ENCODE measurements around the gene FAM193A.
"Not testable (repeated sequence)": the region's sequence is repeated elsewhere in the genome, so short reads cannot be mapped to it uniquely, and the experiment has no call there.

Gene FAM193A

DNA sequence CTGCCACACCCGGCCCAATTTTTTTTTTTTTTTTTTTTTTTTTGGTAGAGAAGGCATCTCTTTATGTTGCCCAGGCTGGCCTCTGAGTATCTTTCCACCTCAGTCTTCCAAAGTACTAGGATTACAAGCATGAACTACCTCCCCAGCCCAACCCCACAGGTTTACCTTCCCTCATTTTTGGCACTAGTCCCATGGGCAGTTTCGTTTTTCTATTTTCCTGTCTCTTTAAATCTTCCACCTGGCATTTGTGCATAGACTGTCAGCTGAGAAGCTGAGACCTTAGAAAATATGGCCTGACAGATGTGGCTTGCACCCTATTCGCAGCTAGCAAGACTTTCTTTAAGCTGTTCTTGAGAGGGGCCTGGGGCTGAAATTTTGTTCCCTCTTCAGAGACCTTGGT, 191.8 kb downstream of the FAM193A start:
- DNase-seq (ENCODE audit: low read depth in 3 of 3) = no peak

GRCh38 chr4:2728806-2729532, 192.5 kb downstream of the FAM193A start:
- no peak for DNase-seq (ENCODE audit: low read depth in 3 of 3)

GRCh38 chr4:2729533-2729875, 193.1 kb downstream of the FAM193A start:
- DNase-seq (ENCODE audit: low read depth in 3 of 3) = no peak

DNA sequence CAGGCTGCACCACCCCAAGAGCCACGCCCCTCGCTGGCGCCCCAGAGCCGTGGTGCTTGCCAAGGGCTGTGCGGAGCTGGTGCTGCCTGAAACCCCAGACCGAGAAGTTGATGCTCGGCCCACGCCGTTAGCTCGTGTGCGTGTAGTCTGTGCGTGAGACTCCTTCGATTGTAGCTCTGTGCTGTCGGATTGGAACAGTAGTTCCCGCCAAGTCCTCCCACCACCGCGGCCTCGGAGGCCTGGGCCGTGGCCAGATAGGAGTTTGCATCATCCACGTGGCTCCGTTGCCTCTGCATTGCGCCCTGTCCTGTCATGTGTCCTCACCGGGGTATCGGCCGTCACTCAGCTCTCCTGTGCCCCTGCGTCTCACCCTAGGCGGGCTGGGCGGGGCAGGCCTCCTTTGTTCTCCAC, 195.5 kb downstream of the FAM193A start:
- DNase-seq (ENCODE audit: low read depth in 3 of 3) = no peak

DNA sequence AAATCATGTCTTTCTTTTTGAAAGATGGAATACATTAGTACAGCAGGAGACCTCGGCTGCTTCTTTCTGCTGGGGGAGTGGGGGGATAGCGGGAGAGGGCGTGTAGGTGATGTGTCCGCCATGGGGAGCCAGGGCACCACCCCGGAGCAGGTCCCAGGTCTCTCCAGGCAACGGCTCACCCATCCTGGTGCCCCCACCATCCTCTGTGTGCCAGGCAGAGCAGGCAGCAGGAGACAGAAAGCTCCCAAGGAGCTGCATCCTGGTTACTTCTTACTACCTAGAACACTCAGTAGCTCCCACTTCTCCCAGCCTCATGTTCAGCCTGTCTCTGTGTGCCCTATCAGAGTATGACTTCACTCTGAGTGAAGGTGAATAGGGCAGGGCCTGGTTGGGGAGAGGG, 196.1 kb downstream of the FAM193A start:
- no peak for DNase-seq (ENCODE audit: low read depth in 3 of 3)

DNA sequence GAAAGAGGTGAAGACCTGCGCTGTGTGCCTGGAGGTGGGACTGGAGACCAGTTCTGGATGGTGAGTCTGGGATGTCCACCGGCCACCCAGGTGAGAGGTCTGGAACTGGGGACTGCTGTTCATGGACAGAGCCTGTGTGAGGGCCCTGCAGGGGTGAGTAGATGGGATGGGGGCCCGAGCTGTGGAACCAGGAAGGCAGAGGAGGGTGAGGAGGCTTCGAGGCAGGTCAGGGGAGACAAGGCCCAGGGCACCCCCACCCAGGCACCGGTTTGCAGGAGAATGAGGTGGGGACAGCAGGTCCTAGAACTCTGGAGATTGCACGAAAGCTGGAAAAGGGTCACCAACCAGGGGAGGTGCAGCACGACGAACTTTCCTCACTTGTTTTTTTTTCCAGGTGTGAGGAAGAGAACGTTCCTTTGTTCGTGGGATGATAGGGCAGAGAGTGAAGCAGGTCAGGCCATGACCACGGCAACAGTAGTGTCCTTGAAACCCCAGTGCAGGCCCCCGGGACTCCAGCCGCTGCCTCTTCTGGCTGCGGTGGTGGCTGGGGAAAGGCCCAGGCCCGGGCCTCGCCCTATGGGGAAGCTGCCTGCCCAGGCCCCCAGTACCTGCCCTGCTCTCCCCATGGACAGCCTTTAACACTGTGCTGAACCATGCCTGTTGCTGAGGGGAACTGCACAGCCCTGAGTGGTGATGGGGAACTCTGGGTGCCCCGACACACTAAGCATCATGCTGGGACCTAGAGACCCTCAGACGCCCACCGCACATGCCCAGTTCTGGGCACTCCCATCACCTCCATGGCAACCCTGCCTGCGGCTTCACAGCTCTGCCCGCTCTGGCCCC, 196.8 kb downstream of the FAM193A start:
- no peak for DNase-seq (ENCODE audit: low read depth in 3 of 3)

GRCh38 chr4:2733844-2734574, 197.6 kb downstream of the FAM193A start:
- no peak for DNase-seq (ENCODE audit: low read depth in 3 of 3)

DNA sequence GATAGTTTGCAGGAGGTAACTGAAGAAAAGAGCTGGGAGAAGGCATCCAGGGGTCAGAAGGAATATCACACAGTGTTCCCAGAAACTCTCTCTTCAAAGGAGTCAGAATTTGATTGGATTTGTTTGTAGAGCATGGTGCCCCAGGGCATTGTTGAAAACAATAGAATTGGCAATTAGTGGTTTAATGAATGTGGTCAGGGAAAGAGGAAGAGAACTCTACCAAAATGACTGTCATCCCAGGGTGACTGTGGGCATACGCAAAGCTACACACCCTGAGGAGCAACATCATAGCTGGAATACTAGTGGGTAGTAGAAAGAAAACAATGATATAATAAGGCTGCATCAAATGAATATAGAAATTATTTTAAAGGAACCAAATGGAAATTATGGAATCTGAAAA, 198.2 kb downstream of the FAM193A start:
- DNase-seq (ENCODE audit: low read depth in 3 of 3) = no peak

DNA sequence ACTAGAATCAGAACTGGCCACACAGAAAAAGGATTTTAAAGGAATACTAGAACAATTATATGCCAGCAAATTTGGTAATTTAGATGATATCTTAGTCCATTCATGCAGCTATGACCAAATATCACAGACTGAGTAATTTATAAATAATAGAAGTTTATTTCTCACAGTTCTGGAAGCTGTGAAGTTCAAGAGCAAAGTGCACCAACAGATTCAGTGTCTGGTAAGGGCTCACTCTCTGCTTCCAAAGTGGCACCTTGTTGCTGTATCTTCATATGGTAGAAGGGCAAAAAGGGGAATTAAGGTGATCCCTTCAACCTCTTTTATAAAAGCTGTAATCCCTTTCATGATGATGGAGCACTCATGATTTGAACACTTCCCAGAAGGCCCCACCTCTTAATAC, 199.4 kb downstream of the FAM193A start:
- no peak for DNase-seq (ENCODE audit: low read depth in 3 of 3)

DNA sequence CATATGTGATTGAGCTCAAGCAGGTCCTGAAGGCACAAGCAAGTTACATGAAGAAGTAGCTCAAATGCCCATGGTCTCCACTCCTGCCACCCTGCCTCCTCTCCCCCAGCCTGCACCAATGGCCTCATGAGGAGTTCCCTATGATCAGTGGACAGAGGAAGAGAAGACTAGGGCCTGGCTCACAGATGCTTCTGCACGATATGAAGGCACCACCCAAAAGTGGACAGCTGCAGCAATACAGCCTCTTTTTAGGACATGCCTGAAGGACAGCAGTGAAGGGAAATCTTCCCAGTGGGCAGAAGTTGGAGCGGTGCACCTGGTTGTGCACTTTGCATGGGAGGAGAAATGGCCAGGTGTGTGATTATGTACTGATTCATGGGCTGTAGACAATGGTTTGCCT, 201.8 kb downstream of the FAM193A start:
- not testable (repeated sequence) for DNase-seq (ENCODE audit: low read depth in 3 of 3)

DNA sequence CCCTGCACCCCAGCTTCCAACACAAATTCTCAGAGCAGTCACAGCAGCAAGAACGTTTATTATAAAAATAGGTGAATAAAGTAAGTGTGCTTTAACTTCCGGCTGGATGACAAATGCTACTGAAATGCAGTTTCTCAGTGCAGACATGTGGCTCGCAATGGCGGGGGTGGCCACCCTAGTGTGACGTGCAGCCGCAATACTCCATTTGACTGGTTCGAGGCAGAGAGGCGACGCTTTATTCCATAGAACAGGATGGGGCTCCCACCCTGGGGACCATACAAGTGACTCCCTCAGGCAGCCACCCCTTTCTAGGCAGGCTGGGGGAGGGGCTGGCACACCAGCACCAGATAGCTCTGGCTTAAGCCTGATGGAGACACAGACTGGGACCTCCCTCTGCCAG, 205.2 kb downstream of the FAM193A start:
- no peak for DNase-seq (ENCODE audit: low read depth in 3 of 3)

DNA sequence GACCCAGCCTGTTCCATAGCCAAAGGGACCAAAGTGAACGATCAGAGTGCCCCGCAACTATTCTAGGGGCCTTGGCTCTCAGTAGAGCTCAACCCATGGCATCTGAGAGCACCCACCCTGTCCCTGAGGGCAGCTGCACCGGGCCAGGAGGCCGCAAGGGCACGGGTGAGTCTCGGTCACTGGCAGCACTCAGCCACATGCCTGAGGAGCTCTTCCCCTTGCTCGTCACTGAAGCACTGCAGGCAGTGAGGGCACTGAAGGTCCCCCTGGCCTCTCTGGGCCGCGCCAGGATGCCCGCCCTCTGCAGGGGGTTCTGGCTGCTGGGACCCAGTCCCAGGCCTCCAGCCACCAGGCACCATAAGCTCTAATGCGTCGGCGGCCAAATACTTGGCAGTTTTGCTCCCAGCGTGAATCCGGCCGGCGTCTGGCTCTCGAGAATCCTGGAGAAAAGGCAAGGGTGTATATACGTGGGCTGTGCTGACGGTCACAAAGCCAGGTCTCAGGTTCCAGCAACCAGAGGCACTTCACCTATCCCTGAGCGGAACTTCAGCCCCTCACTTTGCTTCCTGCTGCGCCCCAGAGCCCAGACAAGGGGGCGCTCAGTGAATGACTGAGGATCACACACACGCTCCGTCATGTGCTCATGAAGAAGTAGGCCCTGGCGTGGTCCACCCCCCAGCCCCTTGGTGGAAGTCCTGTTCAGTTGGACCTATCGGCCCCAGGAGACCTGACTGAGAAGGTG, 205.8 kb downstream of the FAM193A start:
- DNase-seq (ENCODE audit: low read depth in 3 of 3) = no peak

- no peak for DNase-seq (ENCODE audit: low read depth in 3 of 3)
Measured at GRCh38 chr4:2742823-2743517, 206.5 kb downstream of the FAM193A start.

DNA sequence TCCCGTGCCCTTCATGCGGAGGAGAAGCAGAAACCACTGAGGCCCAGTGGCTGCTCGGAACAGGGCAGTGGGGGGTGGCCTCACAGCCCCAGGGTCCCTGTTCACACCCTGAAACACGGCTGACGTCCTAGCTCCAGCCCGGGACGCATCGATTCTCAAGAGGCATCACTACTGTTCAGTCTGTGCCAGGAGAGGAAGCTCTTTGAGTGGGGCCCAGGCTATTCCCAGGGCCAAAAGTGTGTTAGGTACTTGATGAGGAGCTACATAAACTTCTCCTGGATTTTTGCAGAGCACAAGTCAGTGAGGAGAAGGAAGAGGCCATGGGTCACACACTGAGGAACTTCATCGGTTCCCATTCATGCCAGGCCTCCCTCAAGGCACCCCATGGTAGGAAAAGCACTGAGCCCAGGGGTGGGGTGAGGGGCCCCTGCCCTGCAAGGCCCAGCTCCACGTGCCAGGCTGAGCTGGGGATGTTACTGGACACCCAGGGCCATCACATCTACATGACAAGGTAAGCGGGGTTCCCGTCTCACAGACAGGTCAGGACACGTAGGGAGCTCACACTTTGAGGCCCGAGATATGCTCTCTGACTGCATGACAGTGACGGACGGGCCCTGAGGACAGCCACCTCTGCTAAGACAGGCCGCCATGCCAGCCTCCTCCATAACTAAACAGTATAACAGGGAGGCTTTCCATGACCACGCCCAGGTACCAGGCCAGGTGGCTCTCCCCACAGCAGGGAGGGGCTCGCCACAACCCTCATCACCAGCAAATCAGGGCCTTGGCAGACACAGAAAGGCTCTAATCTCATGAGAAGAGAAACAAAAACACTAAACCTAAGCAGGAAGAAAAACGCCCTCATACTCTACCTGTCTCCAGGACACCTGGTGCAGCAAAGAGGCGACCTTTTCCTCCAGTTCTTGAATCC, 207.3 kb downstream of the FAM193A start:
- no peak for DNase-seq (ENCODE audit: low read depth in 3 of 3)

GRCh38 chr4:2744576-2745270, 208.3 kb downstream of the FAM193A start:
- DNase-seq (ENCODE audit: low read depth in 3 of 3) = no peak

GRCh38 chr4:2745516-2745915, 209.1 kb downstream of the FAM193A start:
- no peak for DNase-seq (ENCODE audit: low read depth in 3 of 3)

DNA sequence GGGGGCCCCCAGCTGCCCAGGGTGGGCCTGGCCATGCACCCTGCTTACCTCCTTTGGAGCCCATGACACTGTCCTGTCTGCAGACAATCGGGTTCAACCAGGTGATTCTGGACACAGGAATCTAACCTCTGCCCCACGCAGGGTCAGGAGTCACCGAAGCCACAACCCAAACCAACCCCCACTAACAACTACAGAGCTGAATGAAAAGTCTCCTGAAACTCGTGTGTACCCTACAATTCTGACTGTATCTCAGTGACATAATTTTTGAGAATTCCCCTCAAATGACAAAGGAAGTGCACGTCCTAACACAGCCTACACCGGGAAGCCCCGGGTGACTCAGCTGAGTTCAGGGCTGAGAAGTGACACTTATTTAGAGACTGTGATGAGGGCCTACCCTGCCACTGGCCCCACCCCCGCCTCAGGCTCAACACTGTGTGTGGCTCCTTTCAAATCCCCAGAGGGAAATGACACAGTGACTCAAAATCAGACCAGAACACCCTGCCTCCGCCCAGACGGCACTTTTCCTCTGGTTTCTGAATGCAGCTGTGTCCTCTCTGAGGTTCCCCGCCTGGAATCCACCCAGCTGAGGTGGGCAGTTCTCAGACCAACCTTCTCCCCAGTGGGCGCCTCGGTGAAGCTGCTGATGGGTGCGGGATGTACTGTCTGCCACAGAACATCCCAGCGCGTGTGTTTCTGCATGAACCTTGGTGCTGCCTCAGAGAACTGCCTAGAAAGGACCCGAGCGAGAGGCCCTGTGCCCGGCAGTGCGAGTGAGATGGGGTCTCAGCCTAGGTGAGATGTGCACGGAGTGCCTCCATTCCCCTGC, 209.7 kb downstream of the FAM193A start:
- peak; percentile 86 to 97 (median 88) for DNase-seq (ENCODE audit: low read depth in 3 of 3)

- DNase-seq (ENCODE audit: low read depth in 3 of 3) = no peak
Measured at GRCh38 chr4:2746891-2747695, 210.6 kb downstream of the FAM193A start.

All from stimulated activated CD4-positive, alpha-beta T cell treated with anti-CD3 and anti-CD28 coated beads, TNF-alpha, amount 100 ng/mL, for 24 hours (primary cell).